Mesodermal cell (in vitro differentiated cells): Measurements from ENCODE around the gene N4BP2L1. TPM values are rescaled to one million over a fixed set of nuclear protein-coding genes. Genes with fewer than 3 reads are reported as not detected.

Source experiments
- H3K27ac ChIP-seq: 2 replicates; pipeline ENCODE4 v1.7.0; 2013; ENCODE audit warnings: mild to moderate bottlenecking, low read depth, low read length, moderate library complexity; ENCODE audit not compliant: severe bottlenecking
- H3K36me3 ChIP-seq: 2 replicates; pipeline ENCODE4 v1.7.1; 2013; ENCODE audit warnings: mild to moderate bottlenecking, low read length, moderate library complexity; ENCODE audit not compliant: control insufficient read depth, insufficient read depth
- H3K4me1 ChIP-seq: one replicate; pipeline ENCODE4 v1.7.1; 2013; ENCODE audit warnings: mild to moderate bottlenecking, low read length; ENCODE audit not compliant: insufficient read depth, control insufficient read depth, poor library complexity, severe bottlenecking
- H3K4me3 ChIP-seq: 2 replicates; pipeline ENCODE4 v1.7.0; 2013; ENCODE audit warnings: low read length, control low read depth, mild to moderate bottlenecking; ENCODE audit not compliant: insufficient read depth, poor library complexity, severe bottlenecking; ENCODE audit errors: extremely low read depth
- H3K9me3 ChIP-seq: 2 replicates; pipeline ENCODE4 v1.7.1; 2013; ENCODE audit warnings: mild to moderate bottlenecking, low read length, moderate library complexity; ENCODE audit not compliant: control insufficient read depth
- WGBS, 2 experiments: methylation state at CpG; one replicate each; pipeline ENCODE4 v1.1.5; 2013; ENCODE audit warnings: missing lambda C conversion rate in 2 of 2; ENCODE audit not compliant: insufficient coverage in 2 of 2; 5-methylcytosine and 5-hydroxymethylcytosine counted together
- polyA plus RNA-seq, 2 experiments: library from polyadenylated mRNA; stranded (reverse); fragments of 50-300 nt; gene quantifications; one replicate each; pipeline ENCODE4 v1.2.3, GENCODE V29; 2013

The N4BP2L1 gene
- 4.1 TPM for polyA plus RNA-seq (2013, experiment 1 of 2)
- 4.3 TPM for polyA plus RNA-seq (2013, experiment 2 of 2)

- H3K27ac ChIP-seq = no peak within 1 kb of the TSS
- peaks cover 8% of the 10 kb centered on the region for H3K4me1 ChIP-seq
- WGBS, 2 experiments = 6 to 7% methylated on average over 24 to 25 of the region's 40 CpGs
- peak within 1 kb of the TSS; percentile 53 for H3K4me3 ChIP-seq
- H3K9me3 ChIP-seq = no peaks in the 10 kb centered on the region
- peaks cover 20% of the 10 kb centered on the region for H3K36me3 ChIP-seq
Observed at GRCh38 chr13:32427852-32428580, at the start of gene N4BP2L1. Gene N4BP2L1 (minus strand): TSS chr13:32428130. CDS start chr13:32428082, 48 bp downstream.

GRCh38 chr13:32476892-32477291 lies 49.0 kb upstream of the N4BP2L1 start:
- H3K4me1 ChIP-seq = no peaks in the 10 kb centered on the region
- H3K4me3 ChIP-seq = no peak overlapping the region
- H3K9me3 ChIP-seq = no peaks in the 10 kb centered on the region
- H3K36me3 ChIP-seq = peaks cover 6% of the 10 kb centered on the region
- WGBS, 2 experiments = 96 to 97% methylated on average over 5 of the region's 5 CpGs
- no peak overlapping the region for H3K27ac ChIP-seq

- Histone ChIP-seq H3K4me3 (no peak overlapping the region), H3K36me3 (peaks cover 6% of the 10 kb centered on the region), H3K9me3 (no peaks in the 10 kb centered on the region), H3K4me1 (no peaks in the 10 kb centered on the region), H3K27ac (no peak overlapping the region)
- 83 to 100% methylated on average over 1 of the region's 2 CpGs for WGBS, 2 experiments
Observed at GRCh38 chr13:32476021-32476731, 48.2 kb upstream of the N4BP2L1 start.

- WGBS, 2 experiments = 88 to 95% methylated on average over 6 to 8 of the region's 10 CpGs
- H3K27ac ChIP-seq = no peak overlapping the region
- no peak overlapping the region for H3K4me3 ChIP-seq
- H3K36me3 ChIP-seq = peaks cover 6% of the 10 kb centered on the region
- no peaks in the 10 kb centered on the region for H3K9me3 ChIP-seq
- H3K4me1 ChIP-seq = no peaks in the 10 kb centered on the region
Observed at GRCh38 chr13:32474999-32475792, 47.3 kb upstream of the N4BP2L1 start.

GRCh38 chr13:32473650-32474049 lies 45.7 kb upstream of the N4BP2L1 start:
- H3K9me3 ChIP-seq = no peaks in the 10 kb centered on the region
- no peak overlapping the region for H3K4me3 ChIP-seq
- H3K27ac ChIP-seq = no peak overlapping the region
- 67% methylated on average over 1 of the region's 1 CpG for WGBS, 2 experiments
- H3K4me1 ChIP-seq = no peaks in the 10 kb centered on the region
- peaks cover 6% of the 10 kb centered on the region for H3K36me3 ChIP-seq

GRCh38 chr13:32472194-32472621 lies 44.3 kb upstream of the N4BP2L1 start:
- Histone ChIP-seq H3K36me3 (peaks cover under 1% of the 10 kb centered on the region), H3K4me3 (no peak overlapping the region), H3K9me3 (no peaks in the 10 kb centered on the region), H3K27ac (no peak overlapping the region), H3K4me1 (no peaks in the 10 kb centered on the region)
- 67 to 72% methylated on average over 2 of the region's 3 CpGs for WGBS, 2 experiments

GRCh38 chr13:32471187-32471922 lies 43.4 kb upstream of the N4BP2L1 start:
- H3K9me3 ChIP-seq = no peaks in the 10 kb centered on the region
- no peaks in the 10 kb centered on the region for H3K4me1 ChIP-seq
- H3K4me3 ChIP-seq = no peak overlapping the region
- 76 to 82% methylated on average over 10 to 11 of the region's 12 CpGs for WGBS, 2 experiments
- no peak overlapping the region for H3K27ac ChIP-seq
- no peaks in the 10 kb centered on the region for H3K36me3 ChIP-seq

GRCh38 chr13:32468502-32469142 lies 40.7 kb upstream of the N4BP2L1 start:
- no peak overlapping the region for H3K27ac ChIP-seq
- no peaks in the 10 kb centered on the region for H3K9me3 ChIP-seq
- H3K36me3 ChIP-seq = no peaks in the 10 kb centered on the region
- H3K4me3 ChIP-seq = no peak overlapping the region
- 98 to 99% methylated on average over 6 of the region's 6 CpGs for WGBS, 2 experiments
- no peaks in the 10 kb centered on the region for H3K4me1 ChIP-seq

GRCh38 chr13:32456591-32456990 lies 28.7 kb upstream of the N4BP2L1 start:
- no peak overlapping the region for H3K4me3 ChIP-seq
- H3K36me3 ChIP-seq = no peaks in the 10 kb centered on the region
- H3K9me3 ChIP-seq = peaks cover 9% of the 10 kb centered on the region
- no peak overlapping the region for H3K27ac ChIP-seq
- H3K4me1 ChIP-seq = no peaks in the 10 kb centered on the region
- no CpG with 5 or more reads among the region's 2 CpGs for WGBS, 2 experiments

- WGBS, 2 experiments = 76 to 92% methylated on average over 2 of the region's 2 CpGs
- H3K9me3 ChIP-seq = peaks cover 9% of the 10 kb centered on the region
- H3K27ac ChIP-seq = no peak overlapping the region
- H3K36me3 ChIP-seq = no peaks in the 10 kb centered on the region
- H3K4me1 ChIP-seq = no peaks in the 10 kb centered on the region
- H3K4me3 ChIP-seq = no peak overlapping the region
Observed at GRCh38 chr13:32455594-32455903, 27.6 kb upstream of the N4BP2L1 start.
